Measurements from ENCODE around the gene VEGFC. TPM values are rescaled to one million over a fixed set of nuclear protein-coding genes. Genes with fewer than 3 reads are reported as not detected.

The VEGFC gene
- total and polyA plus RNA-seq, 8 donors, result 6.3 to 30.5 (median 25.4) TPM

- no peaks in the 10 kb centered on the region for H3K9me3 ChIP-seq
- no peak overlapping the region for H3K4me3 ChIP-seq
- H3K27ac ChIP-seq, result no peak overlapping the region
- no peak for TF ChIP-seq CTCF (IDR thresholded peaks at IDR 0.05)
- ATAC-seq, result peak; percentile 53
- H3K4me1 ChIP-seq, result no peaks in the 10 kb centered on the region
- no peaks in the 10 kb centered on the region for H3K27me3 ChIP-seq
- no peak for DNase-seq
- intact Hi-C loops (cut with DNase I), result no loop called here
- H3K36me3 ChIP-seq, result no peaks in the 10 kb centered on the region
Measured at GRCh38 chr4:176671532-176671931, 121.2 kb downstream of the VEGFC start.

- Histone ChIP-seq H3K27ac (no peak overlapping the region), H3K36me3 (no peaks in the 10 kb centered on the region), H3K9me3 (no peaks in the 10 kb centered on the region), H3K4me1 (no peaks in the 10 kb centered on the region), H3K4me3 (no peak overlapping the region), H3K27me3 (no peaks in the 10 kb centered on the region)
- ATAC-seq (no peak), DNase-seq (no peak)
- intact Hi-C loops (cut with DNase I), result no loop called here
- TF ChIP-seq CTCF (IDR thresholded peaks at IDR 0.05), result no peak
Measured at GRCh38 chr4:176668324-176668723, 124.4 kb downstream of the VEGFC start.

GRCh38 chr4:176664964-176665363 is 127.8 kb downstream of the VEGFC start:
- no peak overlapping the region for H3K27ac ChIP-seq
- intact Hi-C loops (cut with DNase I), result no loop called here
- DNase-seq, result no peak
- no peaks in the 10 kb centered on the region for H3K4me1 ChIP-seq
- ATAC-seq, result no peak
- TF ChIP-seq CTCF (IDR thresholded peaks at IDR 0.05), result no peak
- no peaks in the 10 kb centered on the region for H3K9me3 ChIP-seq
- H3K27me3 ChIP-seq, result no peaks in the 10 kb centered on the region
- no peaks in the 10 kb centered on the region for H3K36me3 ChIP-seq
- no peak overlapping the region for H3K4me3 ChIP-seq

DNA sequence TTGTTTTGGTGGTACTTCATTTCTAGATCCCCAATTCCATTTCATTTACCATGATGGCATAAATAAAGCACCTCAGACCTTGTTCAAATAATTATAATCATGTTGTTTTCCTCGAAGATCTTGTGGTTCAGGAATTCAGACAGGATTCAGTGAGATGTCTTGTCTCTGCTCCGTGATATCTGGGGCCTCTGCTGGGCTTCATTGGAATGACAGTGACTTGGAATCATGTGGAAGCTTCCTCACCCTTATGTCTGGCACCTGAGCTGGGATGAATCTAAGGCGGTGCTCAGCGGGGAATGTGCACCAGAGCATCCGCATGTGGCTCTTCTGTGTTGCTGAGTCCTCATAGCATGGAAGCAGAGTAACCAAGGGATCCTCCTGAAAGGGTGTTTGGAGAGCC is 132.2 kb downstream of the VEGFC start:
- H3K27me3 ChIP-seq, result no peaks in the 10 kb centered on the region
- DNase-seq, result no peak
- intact Hi-C loops (cut with DNase I), result no loop called here
- H3K36me3 ChIP-seq, result no peaks in the 10 kb centered on the region
- H3K4me3 ChIP-seq, result no peak overlapping the region
- no peaks in the 10 kb centered on the region for H3K9me3 ChIP-seq
- TF ChIP-seq CTCF (IDR thresholded peaks at IDR 0.05), result no peak
- ATAC-seq, result no peak
- H3K27ac ChIP-seq, result no peak overlapping the region
- H3K4me1 ChIP-seq, result no peaks in the 10 kb centered on the region

- no peaks in the 10 kb centered on the region for H3K36me3 ChIP-seq
- no peak overlapping the region for H3K27ac ChIP-seq
- no peak for DNase-seq
- H3K4me1 ChIP-seq, result no peaks in the 10 kb centered on the region
- no peaks in the 10 kb centered on the region for H3K27me3 ChIP-seq
- no peaks in the 10 kb centered on the region for H3K9me3 ChIP-seq
- no peak for TF ChIP-seq CTCF (IDR thresholded peaks at IDR 0.05)
- intact Hi-C loops (cut with DNase I), result no loop called here
- no peak for ATAC-seq
- no peak overlapping the region for H3K4me3 ChIP-seq
Measured at GRCh38 chr4:176656108-176656507, 136.6 kb downstream of the VEGFC start.

Data from left lung (tissue), 10 donors.